ENCODE results near the gene FAM131A.
A peak's percentile ranks its signal among the peaks of the same experiment; 100 is the strongest.

FAM131A gene

GRCh38 chr3:184335661-184336546, 1.5 kb upstream of the FAM131A start (continued):
- TF ChIP-seq KLF16 (tag by site-specific recombination; IDR thresholded peaks at IDR 0.05) (peak; percentile 93), ZSCAN16 (tag by site-specific recombination; IDR thresholded peaks at IDR 0.05) (no peak), ZNF501 (tag by site-specific recombination; IDR thresholded peaks at IDR 0.05) (no peak; the same call in 1 of the 2 replicates), ZFP69B (tag by site-specific recombination; IDR thresholded peaks at IDR 0.05) (no peak), ZEB2 (tag by site-specific recombination; IDR thresholded peaks at IDR 0.05) (peak; percentile 76; the same call in 1 of the 2 replicates), ZNF426 (tag by site-specific recombination; IDR thresholded peaks at IDR 0.05) (no peak), GLIS2 (tag by site-specific recombination; IDR thresholded peaks at IDR 0.05) (peak; percentile 72; the same call in 1 of the 2 replicates), ZBTB49 (tag by site-specific recombination; IDR thresholded peaks at IDR 0.05; ENCODE audit: low read depth) (no peak), ZNF677 (tag by site-specific recombination; IDR thresholded peaks at IDR 0.05) (no peak), ZNF26 (tag by site-specific recombination; IDR thresholded peaks at IDR 0.05) (no peak), ZNF488 (tag by site-specific recombination; IDR thresholded peaks at IDR 0.05) (no peak), BCL11A (tag by site-specific recombination; IDR thresholded peaks at IDR 0.05; ENCODE audit: low read depth) (no peak), ZSCAN23 (tag by site-specific recombination; IDR thresholded peaks at IDR 0.05) (no peak), ZNF792 (tag by site-specific recombination; IDR thresholded peaks at IDR 0.05) (no peak), ZNF514 (tag by site-specific recombination; IDR thresholded peaks at IDR 0.05) (no peak), ZNF423 (tag by site-specific recombination; IDR thresholded peaks at IDR 0.05) (no peak), PRDM6 (tag by site-specific recombination; IDR thresholded peaks at IDR 0.05) (no peak), ZBTB8A (tag by site-specific recombination; IDR thresholded peaks at IDR 0.05) (peak; percentile 64; the same call in 1 of the 2 replicates), ZBTB21 (tag by site-specific recombination; IDR thresholded peaks at IDR 0.05) (peak; percentile 98), ZNF112 (tag by site-specific recombination; IDR thresholded peaks at IDR 0.05) (no peak), ZNF473 (tag by site-specific recombination; IDR thresholded peaks at IDR 0.05) (no peak), REST (tag by site-specific recombination; IDR thresholded peaks at IDR 0.05) (no peak), ZNF223 (tag by site-specific recombination; IDR thresholded peaks at IDR 0.05) (no peak), ZNF133 (tag by site-specific recombination; IDR thresholded peaks at IDR 0.05) (no peak), ZNF239 (tag by site-specific recombination; IDR thresholded peaks at IDR 0.05) (no peak), ZNF621 (tag by site-specific recombination; IDR thresholded peaks at IDR 0.05) (no peak), ZBTB17 (tag by site-specific recombination; IDR thresholded peaks at IDR 0.05) (peak; percentile 77), ZNF707 (tag by site-specific recombination; IDR thresholded peaks at IDR 0.05) (no peak), ZNF654 (tag by site-specific recombination; IDR thresholded peaks at IDR 0.05; ENCODE audit: low read depth) (no peak), ZNF623 (tag by site-specific recombination; IDR thresholded peaks at IDR 0.05) (no peak), ZFP37 (tag by site-specific recombination; IDR thresholded peaks at IDR 0.05) (no peak; the same call in 1 of the 2 replicates)
